ENCODE results near the gene CAV2.

CAV2 gene

GRCh38 chr7:116522247-116522646 is 22.7 kb downstream of the CAV2 start:
- DNase-seq (ENCODE audit: low read depth in 1 of 2, low spot score in 1 of 2): no peak

DNA sequence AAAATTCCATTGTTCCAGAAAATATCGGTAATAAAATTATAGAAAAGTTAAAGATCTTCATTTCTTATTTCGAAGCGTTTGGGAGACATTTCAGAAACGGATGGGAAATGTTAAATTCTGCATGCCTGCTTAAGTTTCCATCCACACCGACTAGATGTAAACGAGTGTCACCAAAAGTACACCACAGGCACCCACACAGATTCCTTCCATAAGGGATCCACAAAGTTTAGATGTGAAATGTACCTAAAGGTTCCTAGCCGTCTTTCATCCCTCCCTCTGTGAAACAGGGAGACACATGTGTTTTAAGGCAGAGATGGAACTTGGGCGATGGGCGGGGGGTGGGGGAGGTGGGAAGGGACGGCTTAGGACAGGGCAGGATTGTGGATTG is 24.7 kb downstream of the CAV2 start:
- DNase-seq (ENCODE audit: low read depth in 1 of 2, low spot score in 1 of 2): no peak

DNA sequence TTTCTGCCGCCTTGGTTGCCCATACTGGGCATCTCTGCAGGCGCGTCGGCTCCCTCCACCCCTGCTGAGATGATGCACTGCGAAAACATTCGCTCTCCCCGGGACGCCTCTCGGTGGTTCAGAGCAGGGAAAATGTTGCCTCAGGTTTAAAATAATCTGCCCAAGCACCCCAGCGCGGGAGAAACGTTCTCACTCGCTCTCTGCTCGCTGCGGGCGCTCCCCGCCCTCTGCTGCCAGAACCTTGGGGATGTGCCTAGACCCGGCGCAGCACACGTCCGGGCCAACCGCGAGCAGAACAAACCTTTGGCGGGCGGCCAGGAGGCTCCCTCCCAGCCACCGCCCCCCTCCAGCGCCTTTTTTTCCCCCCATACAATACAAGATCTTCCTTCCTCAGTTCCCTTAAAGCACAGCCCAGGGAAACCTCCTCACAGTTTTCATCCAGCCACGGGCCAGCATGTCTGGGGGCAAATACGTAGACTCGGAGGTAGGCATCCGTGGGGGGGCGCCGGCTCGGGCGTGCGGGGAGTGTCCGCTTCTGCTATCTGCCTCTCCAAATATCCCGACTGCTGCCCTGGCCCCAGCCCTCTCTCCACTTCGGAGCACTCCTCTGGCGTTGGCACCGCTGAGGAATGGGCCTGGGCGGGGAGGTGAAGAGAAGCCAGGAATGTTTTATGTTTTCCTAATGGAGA is 25.2 kb downstream of the CAV2 start, which contains the start of gene CAV1:
CAV1 (plus strand) TSS at position 428 of the 689 bp plus-strand sequence; CDS start at position 455, 27 bp downstream.
- peak in 1 of 2 donors; percentile 9 for DNase-seq (ENCODE audit: low read depth in 1 of 2, low spot score in 1 of 2)

GRCh38 chr7:116525298-116525912 is 25.9 kb downstream of the CAV2 start:
- DNase-seq (ENCODE audit: low read depth in 1 of 2, low spot score in 1 of 2): no peak

GRCh38 chr7:116525913-116526861 is 26.6 kb downstream of the CAV2 start:
- DNase-seq (ENCODE audit: low read depth in 1 of 2, low spot score in 1 of 2): peak; percentile 25 to 42

DNA sequence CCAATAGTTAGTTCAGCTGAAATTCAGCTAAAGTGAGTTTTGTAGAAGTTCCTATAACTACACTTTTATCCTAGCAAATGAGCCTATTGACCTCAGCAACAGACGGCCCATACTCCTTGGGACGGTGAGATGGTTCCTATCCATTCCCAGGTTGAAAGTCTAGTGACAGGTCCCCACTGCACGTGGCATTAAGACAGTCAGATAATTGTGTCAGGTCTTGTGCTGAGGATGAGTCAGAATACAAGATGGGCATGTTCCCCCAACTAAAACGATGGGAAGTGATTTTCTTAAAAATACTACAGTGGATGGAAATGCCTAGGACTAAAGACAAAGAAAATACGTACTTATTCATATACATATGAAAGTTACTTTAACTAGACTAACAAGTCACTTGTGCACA is 27.4 kb downstream of the CAV2 start:
- DNase-seq (ENCODE audit: low read depth in 1 of 2, low spot score in 1 of 2): no peak

DNA sequence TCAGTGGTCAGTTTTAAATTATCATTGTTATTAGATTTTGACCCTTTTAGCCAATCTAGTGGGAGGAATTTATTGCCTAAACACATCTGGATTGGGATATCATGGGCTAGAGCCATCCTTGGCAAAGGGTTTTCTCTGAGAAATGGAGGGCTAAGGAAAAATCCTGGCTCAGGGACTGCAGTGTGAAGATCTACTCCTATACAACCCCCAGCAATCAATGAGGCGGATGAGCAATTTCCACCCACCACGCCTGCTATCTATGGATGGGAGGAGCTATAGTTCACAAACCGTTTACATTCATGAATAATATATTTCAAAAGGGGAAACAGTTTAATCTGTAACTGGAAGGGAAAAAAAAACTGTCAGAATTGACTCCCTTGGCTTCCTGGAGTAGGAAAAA is 28.0 kb downstream of the CAV2 start:
- DNase-seq (ENCODE audit: low read depth in 1 of 2, low spot score in 1 of 2): no peak

GRCh38 chr7:116528008-116528789 is 28.7 kb downstream of the CAV2 start:
- DNase-seq (ENCODE audit: low read depth in 1 of 2, low spot score in 1 of 2): no peak

- no peak for DNase-seq (ENCODE audit: low read depth in 1 of 2, low spot score in 1 of 2)
These were observed 29.7 kb downstream of the CAV2 start for GRCh38 chr7:116529250-116529649.

DNA sequence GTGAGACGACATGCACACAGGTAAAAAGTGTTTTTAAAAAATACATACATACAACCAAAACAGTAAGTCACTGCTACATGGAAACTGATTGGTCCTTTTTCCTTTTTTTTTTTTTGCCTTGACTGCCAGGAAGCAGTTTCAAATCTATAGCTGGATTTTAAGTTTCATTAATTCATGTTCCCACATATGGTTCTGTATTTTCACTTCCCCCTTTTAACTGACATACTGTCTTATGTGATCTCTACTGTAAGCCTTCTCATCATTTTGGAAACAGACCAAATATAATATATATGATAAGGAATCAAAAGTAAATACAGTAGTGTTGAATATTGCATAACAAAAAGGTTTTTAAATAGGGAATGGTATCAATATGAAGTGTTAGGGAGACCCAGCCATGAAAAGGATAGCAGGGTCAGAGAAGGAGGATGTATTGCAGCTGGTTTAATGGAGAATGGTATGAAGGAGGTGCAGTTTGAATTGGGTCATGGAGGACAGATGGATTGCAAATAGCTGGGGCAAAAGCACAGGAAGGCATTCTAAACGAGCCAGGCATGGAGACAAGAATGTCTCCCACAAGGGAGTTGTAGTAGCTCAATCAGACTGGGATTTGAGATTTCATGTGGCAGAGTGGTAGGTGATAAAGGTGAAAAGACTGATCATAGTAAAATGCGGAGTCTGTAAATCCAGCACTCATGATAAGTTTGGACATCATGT is 30.7 kb downstream of the CAV2 start:
- no peak for DNase-seq (ENCODE audit: low read depth in 1 of 2, low spot score in 1 of 2)

GRCh38 chr7:116532102-116532688 is 32.7 kb downstream of the CAV2 start:
- DNase-seq (ENCODE audit: low read depth in 1 of 2, low spot score in 1 of 2): no peak

DNA sequence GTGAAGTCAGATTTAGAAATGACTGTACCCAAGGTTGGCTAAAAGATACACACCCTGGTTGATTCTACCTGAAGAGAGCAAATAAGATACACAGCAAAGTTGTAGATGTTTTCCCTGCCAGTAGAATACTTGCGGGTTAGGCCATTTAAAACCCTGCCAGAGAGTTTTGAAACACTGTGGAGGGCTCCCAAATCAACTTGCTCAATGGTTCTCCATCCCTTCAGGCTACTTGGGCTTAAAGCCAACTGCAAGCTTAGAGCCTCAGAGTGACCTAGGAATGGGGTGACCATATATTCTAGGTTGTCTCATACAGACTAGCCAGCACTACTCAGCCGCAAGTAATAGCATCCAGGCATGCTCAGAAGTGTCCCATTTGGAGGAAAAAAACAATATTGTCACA is 35.3 kb downstream of the CAV2 start:
- no peak for DNase-seq (ENCODE audit: low read depth in 1 of 2, low spot score in 1 of 2)

GRCh38 chr7:116535416-116535815 is 35.9 kb downstream of the CAV2 start:
- DNase-seq (ENCODE audit: low read depth in 1 of 2, low spot score in 1 of 2): no peak

DNA sequence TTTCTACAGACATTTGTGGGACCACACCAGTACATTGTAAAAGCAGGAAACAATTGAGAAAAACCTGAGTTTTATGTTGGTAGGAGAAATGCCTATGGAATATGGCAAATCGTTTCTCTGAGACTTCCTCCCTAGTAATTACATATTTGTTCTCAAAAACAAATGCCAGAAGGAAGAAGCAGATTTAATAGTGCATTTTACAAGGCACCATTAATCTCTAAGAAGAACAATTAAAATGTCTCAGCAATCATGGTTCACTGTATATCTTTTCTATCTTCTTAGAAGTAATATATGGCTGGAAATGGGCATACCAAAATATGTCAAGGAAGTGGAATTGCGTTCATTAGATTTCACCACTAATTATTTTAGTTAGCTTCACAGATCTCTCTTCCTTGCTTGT is 38.6 kb downstream of the CAV2 start:
- DNase-seq (ENCODE audit: low read depth in 1 of 2, low spot score in 1 of 2): no peak

DNA sequence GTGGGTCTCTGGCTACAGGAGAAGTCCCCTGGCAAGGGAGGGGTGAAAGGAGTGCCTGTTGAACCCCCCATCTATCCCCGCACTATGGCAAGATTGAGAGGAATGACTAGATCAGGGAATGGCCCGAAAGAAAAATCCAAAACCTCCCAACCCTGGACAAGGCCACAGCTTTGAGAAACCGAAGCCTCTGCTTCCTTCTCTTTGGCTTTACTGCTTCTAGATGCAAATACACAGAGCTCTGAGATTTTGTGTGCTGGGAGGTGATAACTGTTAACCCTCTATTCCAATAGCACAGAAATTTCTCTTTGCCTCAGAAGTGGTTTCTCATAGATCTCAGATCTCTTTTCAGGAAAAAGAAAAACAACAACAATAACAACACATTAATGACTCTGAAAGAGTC is 40.3 kb downstream of the CAV2 start:
- no peak for DNase-seq (ENCODE audit: low read depth in 1 of 2, low spot score in 1 of 2)

DNA sequence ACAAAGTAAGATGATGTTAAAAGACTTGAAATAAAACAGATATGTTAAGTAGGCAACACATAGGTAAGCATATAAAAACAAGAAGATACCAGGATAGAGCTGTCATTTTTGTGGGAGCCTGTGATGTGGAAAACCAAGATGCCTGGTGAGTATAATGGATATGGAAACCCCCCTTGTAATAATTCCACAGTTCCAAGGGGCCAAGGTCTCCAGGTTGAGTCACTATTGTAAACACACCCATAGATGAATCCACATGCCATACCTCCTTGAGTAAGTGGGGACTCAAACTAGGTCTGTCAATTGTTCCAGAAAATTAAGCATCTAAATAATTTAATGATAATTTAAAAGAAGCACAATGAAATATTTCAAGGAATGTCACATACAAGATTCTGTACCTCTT is 41.2 kb downstream of the CAV2 start:
- DNase-seq (ENCODE audit: low read depth in 1 of 2, low spot score in 1 of 2): no peak

- no peak for DNase-seq (ENCODE audit: low read depth in 1 of 2, low spot score in 1 of 2)
These were observed 42.4 kb downstream of the CAV2 start for GRCh38 chr7:116541951-116542350.

DNA sequence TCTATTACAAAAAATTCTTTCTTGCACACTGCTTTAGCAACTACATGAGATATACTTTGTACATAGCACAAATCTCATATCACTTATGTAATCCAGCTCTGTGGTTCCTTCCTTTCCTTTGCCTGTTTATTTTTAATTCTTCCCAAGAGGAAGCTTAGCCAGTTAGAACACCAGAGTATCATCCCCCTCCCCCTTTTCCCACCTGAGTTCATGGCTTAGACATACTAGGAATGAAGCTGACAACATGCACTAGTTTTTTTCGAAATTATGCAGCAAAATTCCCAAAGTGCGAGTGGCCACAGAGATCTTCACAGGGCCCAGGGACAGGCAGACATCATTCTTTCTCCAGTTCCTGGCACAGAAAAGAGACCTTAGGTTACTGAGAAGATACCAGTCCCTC is 43.1 kb downstream of the CAV2 start:
- DNase-seq (ENCODE audit: low read depth in 1 of 2, low spot score in 1 of 2): no peak

DNA sequence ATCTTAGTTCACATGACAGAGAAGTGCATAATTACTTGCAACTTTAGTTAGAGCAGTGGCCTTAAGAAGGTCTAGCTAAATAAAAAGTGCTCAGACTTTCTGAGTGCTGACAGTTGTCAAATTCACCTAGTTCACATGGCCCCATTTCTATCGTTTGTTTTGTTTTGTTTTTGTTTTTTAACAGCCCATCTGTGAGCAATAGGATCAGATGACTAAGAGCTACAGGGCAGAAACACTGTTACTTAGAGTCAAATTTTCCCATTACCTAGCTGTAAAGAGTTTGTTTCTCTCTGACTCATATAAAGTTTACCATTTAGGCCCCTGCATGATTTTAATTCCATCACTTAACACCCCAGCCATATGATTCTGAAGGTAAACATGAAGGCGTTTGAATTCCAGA is 44.1 kb downstream of the CAV2 start:
- no peak for DNase-seq (ENCODE audit: low read depth in 1 of 2, low spot score in 1 of 2)

DNA sequence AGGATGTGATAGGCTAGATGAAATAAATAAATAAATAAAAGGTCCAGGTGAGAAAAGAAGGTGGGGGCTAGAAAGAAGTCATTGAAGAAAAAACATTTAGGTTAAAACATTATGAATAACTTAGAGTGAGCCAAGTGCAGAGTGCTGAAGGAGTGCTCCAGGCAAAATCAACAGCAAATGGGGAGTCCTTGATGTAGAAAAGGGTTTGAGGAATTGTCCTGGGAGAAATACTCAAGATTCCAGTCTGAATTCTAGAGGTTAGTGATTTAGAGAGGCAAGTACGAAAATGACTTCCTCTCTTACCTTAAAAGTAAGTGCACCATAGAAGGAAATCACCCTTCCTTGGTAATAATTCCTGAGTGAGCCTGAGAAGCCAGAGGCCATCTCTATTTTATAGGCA is 44.9 kb downstream of the CAV2 start:
- DNase-seq (ENCODE audit: low read depth in 1 of 2, low spot score in 1 of 2): no peak

Data from activated T-helper 1 cell treated with anti-CD3 and anti-CD28 coated beads, Interleukin-2, amount 50 U/mL, for 16 hours (primary cell).